Measurements from ENCODE around the gene MYADML2. TPM values are rescaled to one million over a fixed set of nuclear protein-coding genes. Genes with fewer than 3 reads are reported as not detected.

Gene MYADML2
- total and polyA plus RNA-seq, 2 of the 8 experiments (the other 6 are each of a cell fraction or from before 2014, with no cell fraction given), result 0.26 to 0.47 TPM

DNA sequence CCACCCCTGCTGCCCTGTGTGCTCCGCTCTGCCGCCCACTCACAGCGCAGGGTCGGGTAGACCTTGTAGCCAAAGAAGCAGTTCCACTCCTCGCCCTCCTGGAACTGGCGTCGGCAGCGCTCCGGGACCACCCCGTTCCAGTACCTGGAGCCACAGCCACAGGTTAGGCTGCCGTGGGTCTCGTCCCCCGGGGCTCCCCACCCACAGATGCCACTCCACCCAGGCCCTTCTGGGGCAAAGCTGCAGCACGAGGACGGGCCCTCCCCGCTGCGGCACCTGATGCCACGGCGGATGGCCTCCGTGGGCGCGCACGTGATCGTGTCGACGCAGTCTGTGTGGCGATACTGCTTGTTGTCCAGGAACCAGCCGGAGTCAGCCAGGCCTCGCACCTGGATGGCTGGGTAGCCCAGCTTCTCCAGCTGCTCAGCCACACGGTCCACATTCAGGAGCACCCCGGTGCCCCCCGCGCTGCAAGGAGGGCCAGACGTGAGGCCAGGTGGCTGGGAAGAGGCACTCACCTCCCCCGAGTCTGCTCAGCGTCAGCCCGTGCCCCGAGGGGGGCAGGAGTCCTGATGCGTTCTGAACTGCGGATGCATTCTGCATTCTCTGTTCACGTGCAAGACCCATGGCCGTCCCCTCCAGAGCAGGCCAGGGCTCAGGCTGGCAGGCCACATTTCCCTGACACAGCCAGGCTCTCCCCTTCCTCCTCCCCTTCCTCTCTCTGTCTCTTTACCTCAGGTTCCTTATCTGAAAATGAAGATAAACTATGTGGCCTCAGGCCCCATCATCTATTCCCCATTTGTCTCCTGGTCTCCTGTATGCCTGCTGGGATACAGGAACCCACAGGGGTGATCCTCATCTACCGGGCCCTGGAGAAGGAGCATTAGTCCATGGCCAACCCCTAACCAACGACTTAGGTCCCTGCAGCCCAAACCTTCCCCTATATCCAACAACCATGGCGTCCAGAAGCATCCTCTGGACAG, 9.9 kb upstream of the MYADML2 start:
- Histone ChIP-seq H2AK5ac (ENCODE audit: low read depth, low read length) (no peak overlapping the region), H3K4ac (replicated peaks; ENCODE audit: insufficient read length, low read depth, low read length) (no peak overlapping the region), H2BK12ac (ENCODE audit: low read depth, low read length) (peak overlapping the region; percentile 39; the same call in 1 of the 2 replicates), H4K91ac (replicated peaks; ENCODE audit: insufficient read length, low read length) (peak overlapping the region; percentile 77), H2AFZ (ENCODE audit: low read length) (no peak overlapping the region), H3K56ac (replicated peaks; ENCODE audit: insufficient read length, low read depth, low read length) (no peak overlapping the region), H3K9me3 (ENCODE audit: insufficient read depth in 2 of 2, low read depth in 1 of 2, low read length in 1 of 2) (no peaks in the 10 kb centered on the region), H2BK120ac (replicated peaks; ENCODE audit: low read depth, low read length) (no peak overlapping the region), H3K18ac (ENCODE audit: extremely low read depth, low read length) (no peak overlapping the region), H4K5ac (ENCODE audit: insufficient read length, low read depth, low read length) (no peak overlapping the region), H3K4me1 (replicated peaks in 1 of 4; ENCODE audit: control insufficient read depth in 3 of 4, insufficient read depth in 4 of 4, low read length in 3 of 4) (peaks cover 0 to 6% (median 1%) of the 10 kb centered on the region in 4 experiments; a peak in 4 of 7 replicates), H3K36me3 (ENCODE audit: control insufficient read depth in 2 of 4, insufficient read depth in 4 of 4, low read length in 3 of 4) (peaks cover 0 to 13% (median 0%) of the 10 kb centered on the region in 4 experiments; a peak in 1 of 8 replicates), H3K9ac (replicated peaks in 1 of 4; ENCODE audit: extremely low read depth in 1 of 4, low read depth in 3 of 4, low read length in 3 of 4) (no peak overlapping the region; a peak in 1 of 7 replicates), H3K23me2 (ENCODE audit: low read depth, low read length) (peaks cover 4% of the 10 kb centered on the region; the same call in 1 of the 2 replicates), H2BK15ac (ENCODE audit: low read length) (no peak overlapping the region), H2BK20ac (ENCODE audit: low read length) (no peak overlapping the region), H3K23ac (ENCODE audit: insufficient read length) (no peak overlapping the region), H3K27me3 (replicated peaks in 1 of 4; ENCODE audit: control insufficient read depth in 3 of 4, extremely low read depth in 1 of 4, insufficient read depth in 3 of 4, low read length in 3 of 4) (peaks cover 41 to 57% (median 42%) of the 10 kb centered on the region in 4 experiments), H2BK5ac (ENCODE audit: low read depth, low read length) (no peak overlapping the region; the same call in 1 of the 2 replicates), H4K20me1 (replicated peaks in 1 of 2; ENCODE audit: control insufficient read depth in 1 of 2, insufficient read depth in 2 of 2, low read length in 2 of 2) (no peaks in the 10 kb centered on the region), H3K79me2 (ENCODE audit: control insufficient read depth in 1 of 2, insufficient read depth in 2 of 2, low read length in 2 of 2) (no peaks in the 10 kb centered on the region), H3K27ac (ENCODE audit: low read depth, low read length) (no peak overlapping the region), H3K14ac (ENCODE audit: insufficient read length) (no peak overlapping the region), H3K4me2 (ENCODE audit: insufficient read depth in 1 of 2, low read depth in 2 of 2, low read length in 2 of 2) (no peak overlapping the region), H4K8ac (ENCODE audit: extremely low read depth, insufficient read depth, low read length) (peak overlapping the region; percentile 35), H3K79me1 (ENCODE audit: low read depth, low read length) (no peaks in the 10 kb centered on the region), H3K4me3 (ENCODE audit: extremely low read depth in 1 of 4, insufficient read depth in 2 of 4, low read depth in 3 of 4, low read length in 4 of 4) (no peak overlapping the region)
- POLR2A ChIA-PET (ENCODE audit: partially characterized antibody), result interaction anchor here (1.0 to 1.5 kb wide), 2 partner anchors 11 to 31 kb away, joined by 3 read pairs; no protein-coding TSS in a partner anchor
- 87% methylated on average over 38 of the region's 45 CpGs; no CpG with 5 or more reads in 1 of the 2 experiments for WGBS, 2 experiments (ENCODE audit: extremely low coverage in 1 of 2, insufficient coverage in 1 of 2, insufficient read length in 1 of 2, insufficient replicate concordance in 2 of 2, low coverage in 1 of 2, low lambda C conversion rate in 2 of 2, missing lambda C conversion rate in 1 of 2)
- CTCF ChIA-PET (ENCODE audit: partially characterized antibody), result interaction anchor here (1.3 to 1.6 kb wide), 2 partner anchors 33 to 73 kb away, joined by 4 read pairs; no protein-coding TSS in a partner anchor
- no peak for TF ChIP-seq GTF2F1 (IDR thresholded peaks at IDR 0.05; ENCODE audit: borderline replicate concordance, low read depth, low read length)
- DNase-seq (ENCODE audit: low read depth in 1 of 2, low spot score in 2 of 2) (no peak), FAIRE-seq (no peak)
